ENCODE data around the gene NFATC1. TPM values are rescaled to one million over a fixed set of nuclear protein-coding genes. Genes with fewer than 3 reads are reported as not detected.

The NFATC1 gene
- total and polyA plus RNA-seq, 7 experiments from 2014 or later = 27.1 to 87.2 (median 53.4) TPM

DNA sequence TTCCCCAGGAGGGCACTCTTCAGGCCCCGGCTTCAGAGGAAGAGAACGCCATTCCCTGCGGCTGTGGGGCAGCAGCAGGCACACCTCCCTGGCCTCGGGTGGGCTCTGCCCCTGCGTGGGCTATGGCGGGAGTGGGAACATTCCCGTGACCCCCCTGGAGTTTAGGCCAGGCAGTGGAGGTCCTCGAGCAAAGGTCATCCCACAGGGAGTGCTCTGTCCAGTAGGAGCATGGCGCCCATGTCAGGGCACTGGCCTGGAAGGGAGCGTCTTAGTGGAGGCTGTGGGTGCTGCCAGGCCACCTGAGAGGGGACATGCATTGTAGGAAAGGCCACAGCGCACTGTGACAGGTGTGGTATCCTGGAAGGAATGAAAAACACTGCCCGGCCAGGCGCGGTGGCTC is 9.2 kb upstream of the NFATC1 start:
- Histone ChIP-seq H3K27ac (ENCODE audit: low read depth, low read length) (no peak overlapping the region), H3K36me3 (ENCODE audit: control insufficient read depth in 2 of 3, insufficient read depth in 3 of 3, low read length in 3 of 3) (no peaks in the 10 kb centered on the region), H3K4me1 (ENCODE audit: control insufficient read depth in 2 of 2, insufficient read depth in 2 of 2, low read length in 2 of 2) (peaks cover 0 to 7% of the 10 kb centered on the region in 2 donors), H3K4me3 (ENCODE audit: low read length) (no peak overlapping the region), H3K27me3 (ENCODE audit: control insufficient read depth in 2 of 2, insufficient read depth in 2 of 2, low read length in 2 of 2) (no peaks in the 10 kb centered on the region), H3K9me3 (ENCODE audit: control insufficient read depth in 2 of 3, low read length in 3 of 3) (no peaks in the 10 kb centered on the region)
- Mint-ChIP-seq H3K9me3 (peaks cover 0 to 1% (median 0%) of the 10 kb centered on the region in 11 donors), H3K4me3 (no peak overlapping the region), H3K27me3 (peaks cover 0 to 31% (median 0%) of the 10 kb centered on the region in 5 donors), H3K36me3 (no peaks in the 10 kb centered on the region), H3K4me1 (peaks cover 3 to 38% (median 24%) of the 10 kb centered on the region in 7 donors), H3K27ac (no peak overlapping the region)
- no peak for ATAC-seq
- DNase-seq = no peak
- intact Hi-C loops (cut with micrococcal nuclease) = no loop called here
- ChIA-PET POLR2A (no interaction called here), CTCF (interaction anchor here (0.9 kb wide), 1 partner anchor 252 kb away, joined by 7 read pairs; no protein-coding TSS in a partner anchor)

DNA sequence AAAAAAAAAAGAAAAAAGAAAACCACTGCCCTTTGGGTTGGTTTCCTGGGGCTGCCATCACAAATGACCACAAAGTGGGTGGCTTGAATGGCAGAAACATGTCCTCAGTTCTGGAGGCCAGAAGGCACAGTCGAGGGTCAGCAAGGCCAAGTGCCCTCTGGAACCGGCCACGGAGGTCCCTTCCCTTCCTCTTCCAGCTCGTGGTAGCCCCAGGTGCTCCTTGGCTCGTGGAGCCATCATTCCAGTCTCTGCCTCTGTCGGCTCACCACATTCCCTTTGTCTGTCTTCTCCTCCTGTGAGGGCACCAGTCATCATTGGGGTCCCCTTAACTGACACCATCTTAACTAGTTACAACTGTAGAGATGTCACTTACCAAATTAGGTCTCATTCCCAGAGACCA is 8.5 kb upstream of the NFATC1 start:
- ATAC-seq (no peak), DNase-seq (no peak)
- intact Hi-C loops (cut with micrococcal nuclease) = no loop called here

GRCh38 chr18:79387615-79388014 is 8.1 kb upstream of the NFATC1 start:
- Mint-ChIP-seq H3K27ac (peak overlapping the region in 2 of 9 donors; percentile 11 to 81), H3K27me3 (peaks cover 0 to 39% (median 0%) of the 10 kb centered on the region in 5 donors), H3K9me3 (peaks cover 0 to 3% (median 0%) of the 10 kb centered on the region in 11 donors), H3K36me3 (no peaks in the 10 kb centered on the region), H3K4me3 (no peak overlapping the region), H3K4me1 (peaks cover 7 to 46% (median 31%) of the 10 kb centered on the region in 7 donors)
- intact Hi-C loops (cut with micrococcal nuclease) = no loop called here
- H3K27ac ChIP-seq (ENCODE audit: low read depth, low read length) = no peak overlapping the region
- ATAC-seq = no peak
- no peaks in the 10 kb centered on the region for H3K9me3 ChIP-seq (ENCODE audit: control insufficient read depth in 2 of 3, low read length in 3 of 3)
- ChIA-PET CTCF (interaction anchor here (1.2 kb wide), 1 partner anchor 144 kb away, joined by 3 read pairs; no protein-coding TSS in a partner anchor), POLR2A (no interaction called here)
- H3K4me3 ChIP-seq (ENCODE audit: low read length) = no peak overlapping the region
- H3K4me1 ChIP-seq (ENCODE audit: control insufficient read depth in 2 of 2, insufficient read depth in 2 of 2, low read length in 2 of 2) = peaks cover under 1 to 7% of the 10 kb centered on the region in 2 donors
- peaks cover 0 to under 1% of the 10 kb centered on the region in 2 donors for H3K27me3 ChIP-seq (ENCODE audit: control insufficient read depth in 2 of 2, insufficient read depth in 2 of 2, low read length in 2 of 2)
- no peak for DNase-seq
- no peaks in the 10 kb centered on the region for H3K36me3 ChIP-seq (ENCODE audit: control insufficient read depth in 2 of 3, insufficient read depth in 3 of 3, low read length in 3 of 3)

More for the DNA sequence above, 8.5 kb upstream of the NFATC1 start:
- peaks cover 0 to 35% (median 0%) of the 10 kb centered on the region in 5 donors for H3K27me3 Mint-ChIP-seq
- POLR2A ChIA-PET = no interaction called here
- H3K4me1 ChIP-seq (ENCODE audit: control insufficient read depth in 2 of 2, insufficient read depth in 2 of 2, low read length in 2 of 2) = peaks cover 0 to 7% of the 10 kb centered on the region in 2 donors
- no peaks in the 10 kb centered on the region for H3K9me3 ChIP-seq (ENCODE audit: control insufficient read depth in 2 of 3, low read length in 3 of 3)
- H3K27ac ChIP-seq (ENCODE audit: low read depth, low read length) = no peak overlapping the region
- peaks cover 0 to 3% (median 0%) of the 10 kb centered on the region in 11 donors for H3K9me3 Mint-ChIP-seq
- peaks cover 6 to 42% (median 27%) of the 10 kb centered on the region in 7 donors for H3K4me1 Mint-ChIP-seq
- H3K27ac Mint-ChIP-seq = peak overlapping the region in 4 of 9 donors; percentile 11 to 82 (median 70)
- no peaks in the 10 kb centered on the region for H3K27me3 ChIP-seq (ENCODE audit: control insufficient read depth in 2 of 2, insufficient read depth in 2 of 2, low read length in 2 of 2)
- no peak overlapping the region for H3K4me3 ChIP-seq (ENCODE audit: low read length)
- H3K36me3 Mint-ChIP-seq = no peaks in the 10 kb centered on the region
- CTCF ChIA-PET = interaction anchor here (0.9 kb wide), 1 partner anchor 252 kb away, joined by 7 read pairs; no protein-coding TSS in a partner anchor
- no peaks in the 10 kb centered on the region for H3K36me3 ChIP-seq (ENCODE audit: control insufficient read depth in 2 of 3, insufficient read depth in 3 of 3, low read length in 3 of 3)
- H3K4me3 Mint-ChIP-seq = no peak overlapping the region

- Mint-ChIP-seq H3K27me3 (peaks cover 0 to 42% (median 0%) of the 10 kb centered on the region in 5 donors), H3K4me1 (peaks cover 10 to 50% (median 35%) of the 10 kb centered on the region in 7 donors), H3K36me3 (no peaks in the 10 kb centered on the region), H3K27ac (peak overlapping the region in 1 of 9 donors; percentile 41), H3K9me3 (peaks cover 0 to 1% (median 0%) of the 10 kb centered on the region in 11 donors), H3K4me3 (no peak overlapping the region)
- POLR2A ChIA-PET = no interaction called here
- peaks cover 0 to 5% of the 10 kb centered on the region in 2 donors for H3K27me3 ChIP-seq (ENCODE audit: control insufficient read depth in 2 of 2, insufficient read depth in 2 of 2, low read length in 2 of 2)
- intact Hi-C loops (cut with micrococcal nuclease) = no loop called here
- H3K4me1 ChIP-seq (ENCODE audit: control insufficient read depth in 2 of 2, insufficient read depth in 2 of 2, low read length in 2 of 2) = peaks cover 5 to 12% of the 10 kb centered on the region in 2 donors
- no peak overlapping the region for H3K4me3 ChIP-seq (ENCODE audit: low read length)
- H3K36me3 ChIP-seq (ENCODE audit: control insufficient read depth in 2 of 3, insufficient read depth in 3 of 3, low read length in 3 of 3) = no peaks in the 10 kb centered on the region
- CTCF ChIA-PET = interaction anchor here (1.2 kb wide), 1 partner anchor 143 kb away, joined by 3 read pairs; no protein-coding TSS in a partner anchor
- ATAC-seq (no peak), DNase-seq (no peak)
- no peaks in the 10 kb centered on the region for H3K9me3 ChIP-seq (ENCODE audit: control insufficient read depth in 2 of 3, low read length in 3 of 3)
- no peak overlapping the region for H3K27ac ChIP-seq (ENCODE audit: low read depth, low read length)
Observed at GRCh38 chr18:79388043-79388442, 7.7 kb upstream of the NFATC1 start.

- H3K27ac Mint-ChIP-seq = no peak overlapping the region
- no peak for ATAC-seq
- no peaks in the 10 kb centered on the region for H3K36me3 ChIP-seq (ENCODE audit: control insufficient read depth in 2 of 3, insufficient read depth in 3 of 3, low read length in 3 of 3)
- H3K4me3 ChIP-seq (ENCODE audit: low read length) = no peak overlapping the region
- H3K4me1 Mint-ChIP-seq = peaks cover 12 to 55% (median 39%) of the 10 kb centered on the region in 7 donors
- no peak overlapping the region for H3K27ac ChIP-seq (ENCODE audit: low read depth, low read length)
- H3K4me1 ChIP-seq (ENCODE audit: control insufficient read depth in 2 of 2, insufficient read depth in 2 of 2, low read length in 2 of 2) = peaks cover 14% of the 10 kb centered on the region in 2 donors
- no peak overlapping the region for H3K4me3 Mint-ChIP-seq
- H3K27me3 ChIP-seq (ENCODE audit: control insufficient read depth in 2 of 2, insufficient read depth in 2 of 2, low read length in 2 of 2) = peaks cover 0 to 6% of the 10 kb centered on the region in 2 donors
- H3K36me3 Mint-ChIP-seq = no peaks in the 10 kb centered on the region
- intact Hi-C loops (cut with micrococcal nuclease) = loop anchor here (2.0 to 10.0 kb wide), 6 partner anchors 15 to 718 kb away; partner anchors contain the start of genes ADNP2 (in 2 of the 2), CTDP1 (in 1 of the 2), HSBP1L1 (in 1 of the 2) and RBFA (in 1 of the 2)
- H3K9me3 Mint-ChIP-seq = peaks cover 0 to 4% (median 0%) of the 10 kb centered on the region in 11 donors
- peak in 1 of 9 donors; percentile 2 for DNase-seq
- ChIA-PET POLR2A (interaction anchor here (1.3 kb wide), 1 partner anchor 16 kb away, joined by 3 read pairs; no protein-coding TSS in a partner anchor), CTCF (interaction anchor here (1.1 to 3.6 kb wide), 2 partner anchors 8 to 11 kb away, joined by 5 to 12 read pairs; no protein-coding TSS in a partner anchor)
- H3K27me3 Mint-ChIP-seq = peaks cover 0 to 49% (median 0%) of the 10 kb centered on the region in 5 donors
- H3K9me3 ChIP-seq (ENCODE audit: control insufficient read depth in 2 of 3, low read length in 3 of 3) = no peaks in the 10 kb centered on the region
Observed at GRCh38 chr18:79389689-79390088, 6.0 kb upstream of the NFATC1 start.

DNA sequence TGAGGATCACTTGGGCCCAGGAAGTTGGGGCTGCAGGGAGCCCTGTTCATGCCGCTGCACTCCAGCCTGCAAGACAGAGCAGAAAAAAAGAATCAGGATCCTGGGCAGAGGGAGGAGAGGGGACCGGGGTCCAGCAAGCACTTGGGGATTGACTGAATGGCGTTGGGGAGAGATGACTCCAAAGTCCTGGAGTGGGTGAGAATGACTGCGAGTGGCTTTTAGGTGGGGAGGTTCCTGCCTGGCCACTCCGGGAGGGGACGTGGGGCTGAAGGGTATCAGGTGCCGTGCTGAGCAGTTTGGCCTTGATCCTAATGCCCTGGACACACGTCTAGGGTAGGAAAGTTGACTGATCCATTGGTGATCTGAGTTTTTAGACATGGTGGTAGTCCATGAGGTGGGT is 3.5 kb upstream of the NFATC1 start:
- H3K27ac Mint-ChIP-seq = peak overlapping the region in 7 of 9 donors; percentile 21 to 91 (median 72)
- H3K4me3 Mint-ChIP-seq = peak overlapping the region in 9 of 10 donors; percentile 41 to 94 (median 88)
- CTCF ChIA-PET = interaction anchor here (0.9 to 3.6 kb wide), 5 partner anchors 13 to 147 kb away, joined by 3 to 12 read pairs (median 3); no protein-coding TSS in a partner anchor
- no peaks in the 10 kb centered on the region for H3K36me3 ChIP-seq (ENCODE audit: control insufficient read depth in 2 of 3, insufficient read depth in 3 of 3, low read length in 3 of 3)
- H3K4me3 ChIP-seq (ENCODE audit: low read length) = no peak overlapping the region
- DNase-seq (peak in 1 of 9 donors; percentile 7), ATAC-seq (no peak)
- H3K27me3 ChIP-seq (ENCODE audit: control insufficient read depth in 2 of 2, insufficient read depth in 2 of 2, low read length in 2 of 2) = peaks cover 0 to 6% of the 10 kb centered on the region in 2 donors
- peaks cover 14 to 59% (median 43%) of the 10 kb centered on the region in 7 donors for H3K4me1 Mint-ChIP-seq
- peaks cover 0 to 50% (median 0%) of the 10 kb centered on the region in 5 donors for H3K27me3 Mint-ChIP-seq
- H3K4me1 ChIP-seq (ENCODE audit: control insufficient read depth in 2 of 2, insufficient read depth in 2 of 2, low read length in 2 of 2) = peaks cover 20 to 21% of the 10 kb centered on the region in 2 donors
- H3K9me3 Mint-ChIP-seq = peaks cover 0 to 6% (median 0%) of the 10 kb centered on the region in 11 donors
- intact Hi-C loops (cut with micrococcal nuclease) = loop anchor here (1.0 to 10.0 kb wide), 6 partner anchors 12 to 715 kb away; partner anchors contain the start of genes ADNP2 (in 2 of the 2), CTDP1 (in 1 of the 2), HSBP1L1 (in 1 of the 2) and RBFA (in 1 of the 2)
- POLR2A ChIA-PET = interaction anchor here (2.1 kb wide), 1 partner anchor 11 kb away, joined by 8 read pairs; no protein-coding TSS in a partner anchor
- no peak overlapping the region for H3K27ac ChIP-seq (ENCODE audit: low read depth, low read length)
- no peaks in the 10 kb centered on the region for H3K9me3 ChIP-seq (ENCODE audit: control insufficient read depth in 2 of 3, low read length in 3 of 3)
- no peaks in the 10 kb centered on the region for H3K36me3 Mint-ChIP-seq
